Measurements from ENCODE around the gene MARCHF3. TPM values are rescaled to one million over a fixed set of nuclear protein-coding genes. Genes with fewer than 3 reads are reported as not detected.
"Not testable (repeated sequence)": the region's sequence is repeated elsewhere in the genome, so short reads cannot be mapped to it uniquely, and the experiment has no call there.

The MARCHF3 gene
- total RNA-seq, 1 experiment from 2014 or later: 5.4 TPM

- no peak overlapping the region for H3K4me3 Mint-ChIP-seq (ENCODE audit: unreplicated experiment)
- DNase-seq (ENCODE audit: unreplicated experiment): no peak
- no peaks in the 10 kb centered on the region for H3K36me3 Mint-ChIP-seq (ENCODE audit: insufficient read depth, unreplicated experiment)
- H3K4me1 Mint-ChIP-seq (ENCODE audit: insufficient read depth, unreplicated experiment): peaks cover 9% of the 10 kb centered on the region
- no peaks in the 10 kb centered on the region for H3K9me3 Mint-ChIP-seq (ENCODE audit: unreplicated experiment)
- CTCF ChIA-PET: interaction anchor here (0.6 to 1.4 kb wide), 3 partner anchors 8 to 366 kb away, joined by 3 to 6 read pairs (median 3); no protein-coding TSS in a partner anchor
- no peak overlapping the region for H3K27ac Mint-ChIP-seq (ENCODE audit: low read depth, unreplicated experiment)
- no peaks in the 10 kb centered on the region for H3K27me3 Mint-ChIP-seq (ENCODE audit: insufficient read depth, unreplicated experiment)
- TF ChIP-seq CTCF (IDR thresholded peaks at IDR 0.05; ENCODE audit: unreplicated experiment): no peak
- POLR2A ChIA-PET: interaction anchor here (0.7 to 1.1 kb wide), 3 partner anchors 17 to 62 kb away, joined by 3 read pairs; no protein-coding TSS in a partner anchor
- no TSS peak for BruUV-seq (replicated peaks)
- intact Hi-C loops (cut with micrococcal nuclease): no loop called here
These were observed 4.9 kb downstream of the MARCHF3 start for GRCh38 chr5:127025467-127025866.

- CTCF ChIA-PET: interaction anchor here (0.6 to 0.9 kb wide), 2 partner anchors 366 to 469 kb away, joined by 3 read pairs; no protein-coding TSS in a partner anchor
- intact Hi-C loops (cut with micrococcal nuclease): no loop called here
- no peak for TF ChIP-seq CTCF (IDR thresholded peaks at IDR 0.05; ENCODE audit: unreplicated experiment)
- Mint-ChIP-seq H3K36me3 (ENCODE audit: insufficient read depth, unreplicated experiment) (no peaks in the 10 kb centered on the region), H3K27me3 (ENCODE audit: insufficient read depth, unreplicated experiment) (no peaks in the 10 kb centered on the region), H3K27ac (ENCODE audit: low read depth, unreplicated experiment) (no peak overlapping the region), H3K9me3 (ENCODE audit: unreplicated experiment) (no peaks in the 10 kb centered on the region), H3K4me3 (ENCODE audit: unreplicated experiment) (no peak overlapping the region), H3K4me1 (ENCODE audit: insufficient read depth, unreplicated experiment) (peaks cover 9% of the 10 kb centered on the region)
- DNase-seq (ENCODE audit: unreplicated experiment): no peak
- POLR2A ChIA-PET: interaction anchor here (0.6 to 1.1 kb wide), 4 partner anchors 16 to 63 kb away, joined by 3 to 4 read pairs (median 4); no protein-coding TSS in a partner anchor
- no TSS peak for BruUV-seq (replicated peaks)
These were observed 5.5 kb downstream of the MARCHF3 start for GRCh38 chr5:127024821-127025220.

GRCh38 chr5:127023552-127024191, 6.7 kb downstream of the MARCHF3 start:
- intact Hi-C loops (cut with micrococcal nuclease); H3K27ac Mint-ChIP-seq (ENCODE audit: low read depth, unreplicated experiment); H3K9me3 Mint-ChIP-seq (ENCODE audit: unreplicated experiment); H3K4me3 Mint-ChIP-seq (ENCODE audit: unreplicated experiment); H3K36me3 Mint-ChIP-seq (ENCODE audit: insufficient read depth, unreplicated experiment); H3K27me3 Mint-ChIP-seq (ENCODE audit: insufficient read depth, unreplicated experiment); DNase-seq (ENCODE audit: unreplicated experiment); BruUV-seq (replicated peaks); H3K4me1 Mint-ChIP-seq (ENCODE audit: insufficient read depth, unreplicated experiment): not testable (repeated sequence)
- ChIA-PET POLR2A (interaction anchor here (0.6 to 0.8 kb wide), 3 partner anchors 15 to 233 kb away, joined by 3 read pairs; no protein-coding TSS in a partner anchor), CTCF (interaction anchor here (0.6 to 0.9 kb wide), 2 partner anchors 196 to 470 kb away, joined by 3 to 5 read pairs; no protein-coding TSS in a partner anchor)

GRCh38 chr5:127022846-127023245, 7.5 kb downstream of the MARCHF3 start:
- peaks cover 5% of the 10 kb centered on the region for H3K4me1 Mint-ChIP-seq (ENCODE audit: insufficient read depth, unreplicated experiment)
- no peaks in the 10 kb centered on the region for H3K9me3 Mint-ChIP-seq (ENCODE audit: unreplicated experiment)
- ChIA-PET POLR2A (no interaction called here), CTCF (no interaction called here)
- no TSS peak for BruUV-seq (replicated peaks)
- no peaks in the 10 kb centered on the region for H3K27me3 Mint-ChIP-seq (ENCODE audit: insufficient read depth, unreplicated experiment)
- no peak for TF ChIP-seq CTCF (IDR thresholded peaks at IDR 0.05; ENCODE audit: unreplicated experiment)
- H3K36me3 Mint-ChIP-seq (ENCODE audit: insufficient read depth, unreplicated experiment): no peaks in the 10 kb centered on the region
- no peak overlapping the region for H3K4me3 Mint-ChIP-seq (ENCODE audit: unreplicated experiment)
- intact Hi-C loops (cut with micrococcal nuclease): no loop called here
- DNase-seq (ENCODE audit: unreplicated experiment): no peak
- no peak overlapping the region for H3K27ac Mint-ChIP-seq (ENCODE audit: low read depth, unreplicated experiment)

Measured in MCF 10A (cell line).